GM18502 (cell line): ENCODE results near the gene IGF2R.
"Not testable (repeated sequence)": the region's sequence is repeated elsewhere in the genome, so short reads cannot be mapped to it uniquely, and the experiment has no call there.

ENCODE experiments used
- ATAC-seq: cut with Tn5 transposase; IDR thresholded peaks from one replicate; pipeline ENCODE4 v1.9.1; 2021; ENCODE audit warnings: mild to moderate bottlenecking; ENCODE audit not compliant: unreplicated experiment, poor library complexity

The IGF2R gene

GRCh38 chr6:160132297-160132637 is 163.4 kb downstream of the IGF2R start:
- ATAC-seq: no peak

GRCh38 chr6:160132776-160133338 is 164.0 kb downstream of the IGF2R start:
- no peak for ATAC-seq

GRCh38 chr6:160133441-160134336 is 164.8 kb downstream of the IGF2R start:
- no peak for ATAC-seq

- not testable (repeated sequence) for ATAC-seq
Observed at GRCh38 chr6:160134337-160134751, 165.5 kb downstream of the IGF2R start.

- no peak for ATAC-seq
Observed at GRCh38 chr6:160134779-160135547, 166.1 kb downstream of the IGF2R start.

- ATAC-seq: no peak
Observed at GRCh38 chr6:160135907-160136655, 167.2 kb downstream of the IGF2R start.

GRCh38 chr6:160137130-160137988 is 168.5 kb downstream of the IGF2R start:
- ATAC-seq: no peak

- peak; percentile 74 for ATAC-seq
Observed at GRCh38 chr6:160137989-160138835, 169.3 kb downstream of the IGF2R start.

GRCh38 chr6:160138839-160139419 is 170.0 kb downstream of the IGF2R start:
- no peak for ATAC-seq

GRCh38 chr6:160139420-160139851 is 170.6 kb downstream of the IGF2R start:
- ATAC-seq: no peak

- not testable (repeated sequence) for ATAC-seq
Observed at GRCh38 chr6:160140493-160140892, 171.6 kb downstream of the IGF2R start.

- ATAC-seq: no peak
Observed at GRCh38 chr6:160141001-160141726, 172.3 kb downstream of the IGF2R start.

GRCh38 chr6:160142115-160142715 is 173.3 kb downstream of the IGF2R start:
- ATAC-seq: no peak

- no peak for ATAC-seq
Observed at GRCh38 chr6:160146454-160147145, 177.7 kb downstream of the IGF2R start.

GRCh38 chr6:160147146-160147536 is 178.3 kb downstream of the IGF2R start:
- no peak for ATAC-seq

- no peak for ATAC-seq
Observed at GRCh38 chr6:160154471-160154870, 185.6 kb downstream of the IGF2R start.

- ATAC-seq: no peak
Observed at GRCh38 chr6:160156842-160157241, 188.0 kb downstream of the IGF2R start.
